ENCODE data around the gene SLC7A6OS. TPM values are rescaled to one million over a fixed set of nuclear protein-coding genes. Genes with fewer than 3 reads are reported as not detected.

SLC7A6OS gene
- total RNA-seq, 4 donors from 2014 or later: 13.4 to 19.5 (median 14.2) TPM

- WGBS, 2 donors: 83 to 91% methylated on average over 6 of the region's 6 CpGs
Observed at GRCh38 chr16:68319185-68319908, 8.6 kb upstream of the SLC7A6OS start.

GRCh38 chr16:68313116-68313515, 2.4 kb upstream of the SLC7A6OS start:
- Histone ChIP-seq H3K36me3 (peaks cover 0 to 50% (median 3%) of the 10 kb centered on the region in 3 donors), H3K27ac (no peak overlapping the region), H3K9me3 (no peaks in the 10 kb centered on the region), H3K4me1 (peaks cover 0 to 48% (median 27%) of the 10 kb centered on the region in 4 donors), H3K4me3 (no peak overlapping the region), H3K27me3 (no peaks in the 10 kb centered on the region)
- 65 to 81% methylated on average over 4 of the region's 4 CpGs for WGBS, 2 donors
- no peak for DNase-seq (ENCODE audit: low spot score in 2 of 2)
- TF ChIP-seq CTCF (IDR thresholded peaks at IDR 0.05): no peak
- TF ChIP-seq EP300 (IDR thresholded peaks at IDR 0.05): no peak
- TF ChIP-seq POLR2A (IDR thresholded peaks at IDR 0.05): no peak

More at GRCh38 chr16:68319185-68319908, 8.6 kb upstream of the SLC7A6OS start:
- Histone ChIP-seq H3K9me3 (no peaks in the 10 kb centered on the region), H3K36me3 (peaks cover 0 to 91% (median 4%) of the 10 kb centered on the region in 3 donors), H3K27ac (no peak overlapping the region), H3K4me1 (peaks cover 0 to under 1% (median 0%) of the 10 kb centered on the region in 4 donors), H3K4me3 (no peak overlapping the region), H3K27me3 (no peaks in the 10 kb centered on the region)
- TF ChIP-seq CTCF (IDR thresholded peaks at IDR 0.05): no peak
- TF ChIP-seq POLR2A (IDR thresholded peaks at IDR 0.05): no peak
- TF ChIP-seq EP300 (IDR thresholded peaks at IDR 0.05): no peak
- no peak for DNase-seq (ENCODE audit: low spot score in 2 of 2)

- no peak for TF ChIP-seq CTCF (IDR thresholded peaks at IDR 0.05)
- TF ChIP-seq POLR2A (IDR thresholded peaks at IDR 0.05): no peak
- TF ChIP-seq EP300 (IDR thresholded peaks at IDR 0.05): no peak
- H3K4me3 ChIP-seq: peak overlapping the region; percentile 74 to 87 (median 82)
- no peak for DNase-seq (ENCODE audit: low spot score in 2 of 2)
- peak overlapping the region; percentile 71 to 84 (median 80) for H3K27ac ChIP-seq
- H3K27me3 ChIP-seq: no peaks in the 10 kb centered on the region
- no peaks in the 10 kb centered on the region for H3K9me3 ChIP-seq
- WGBS, 2 donors: 0% methylated on average over 28 of the region's 29 CpGs; no CpG with 5 or more reads in 1 of the 2 donors
- H3K4me1 ChIP-seq: peaks cover 0 to 48% (median 27%) of the 10 kb centered on the region in 4 donors
- peaks cover 0 to 50% (median 3%) of the 10 kb centered on the region in 3 donors for H3K36me3 ChIP-seq
Observed at GRCh38 chr16:68310437-68310773, 341 bp downstream of the SLC7A6OS start.

- peak overlapping the region in 2 of 4 donors; percentile 79 to 82 for H3K27ac ChIP-seq
Observed at GRCh38 chr16:68309799-68310198, 947 bp downstream of the SLC7A6OS start.

More at GRCh38 chr16:68309799-68310198, 947 bp downstream of the SLC7A6OS start:
- H3K36me3 ChIP-seq: peaks cover 0 to 52% (median 3%) of the 10 kb centered on the region in 3 donors
- peaks cover 0 to 48% (median 27%) of the 10 kb centered on the region in 4 donors for H3K4me1 ChIP-seq
- no peaks in the 10 kb centered on the region for H3K9me3 ChIP-seq
- H3K27me3 ChIP-seq: no peaks in the 10 kb centered on the region
- WGBS, 2 donors: 47 to 58% methylated on average over 6 of the region's 6 CpGs
- DNase-seq (ENCODE audit: low spot score in 2 of 2): no peak
- TF ChIP-seq POLR2A (IDR thresholded peaks at IDR 0.05): no peak
- no peak for TF ChIP-seq CTCF (IDR thresholded peaks at IDR 0.05)
- no peak for TF ChIP-seq EP300 (IDR thresholded peaks at IDR 0.05)
- peak overlapping the region; percentile 74 to 87 (median 82) for H3K4me3 ChIP-seq

All from tibial nerve (tissue), 4 donors.